MM.1S (cell line): ENCODE measurements around the gene RGS7.
"Not testable (repeated sequence)": the region's sequence is repeated elsewhere in the genome, so short reads cannot be mapped to it uniquely, and the experiment has no call there.

Experiments used
- DNase-seq: peaks from one replicate; pipeline ENCODE4 v3.0.0-alpha.2; 2015
- H2AFZ ChIP-seq: fragments of 300-600 bp; sonication (generic); 2 replicates; pipeline ENCODE4 v1.6.0; 2016; ENCODE audit warnings: antibody characterized with exemption, low read length
- H3F3A ChIP-seq: fragments of 300-600 bp; sonication (generic); 2 replicates; pipeline ENCODE4 v1.6.1; 2016; ENCODE audit warnings: mild to moderate bottlenecking, antibody characterized with exemption, low read length, moderate library complexity, mixed read lengths; ENCODE audit not compliant: insufficient read depth
- H3K27ac ChIP-seq: fragments of 300-600 bp; sonication (generic); 2 replicates; pipeline ENCODE4 v1.5.1; 2016; ENCODE audit warnings: mild to moderate bottlenecking, low read length
- H3K27me3 ChIP-seq: fragments of 300-600 bp; sonication (generic); replicated peaks from 2 replicates; pipeline ENCODE4 v1.6.0; 2016; ENCODE audit warnings: low read length; ENCODE audit not compliant: insufficient read depth
- H3K36me3 ChIP-seq: fragments of 300-600 bp; sonication (generic); replicated peaks from 2 replicates; pipeline ENCODE4 v1.6.1; 2016; ENCODE audit warnings: mild to moderate bottlenecking, low read length, mixed read lengths; ENCODE audit not compliant: insufficient read depth
- H3K4me1 ChIP-seq: fragments of 300-600 bp; sonication (generic); 2 replicates; pipeline ENCODE4 v1.6.1; 2016; ENCODE audit warnings: low read length, mixed read lengths
- H3K4me2 ChIP-seq: fragments of 300-600 bp; sonication (generic); 2 replicates; pipeline ENCODE4 v1.6.0; 2016; ENCODE audit warnings: low read depth, low read length
- H3K4me3 ChIP-seq: fragments of 300-600 bp; sonication (generic); 2 replicates; pipeline ENCODE4 v1.5.1; 2016; ENCODE audit warnings: low read length, mixed read lengths
- H3K79me2 ChIP-seq: fragments of 300-600 bp; sonication (generic); 2 replicates; pipeline ENCODE4 v1.6.1; 2016; ENCODE audit warnings: mixed run types, low read length, mixed read lengths
- H3K9ac ChIP-seq: fragments of 300-600 bp; sonication (generic); 2 replicates; pipeline ENCODE4 v1.6.1; 2016; ENCODE audit warnings: low read length, mixed read lengths
- H3K9me2 ChIP-seq: fragments of 300-600 bp; sonication (generic); replicated peaks from 2 replicates; pipeline ENCODE4 v1.6.1; 2016; ENCODE audit warnings: mild to moderate bottlenecking, low read length, mixed read lengths; ENCODE audit not compliant: insufficient read depth
- H3K9me3 ChIP-seq: fragments of 300-600 bp; sonication (generic); replicated peaks from 2 replicates; pipeline ENCODE4 v1.6.1; 2016; ENCODE audit warnings: mild to moderate bottlenecking, low read length, mixed read lengths; ENCODE audit not compliant: insufficient read depth
- H4K20me1 ChIP-seq: fragments of 300-600 bp; sonication (generic); 2 replicates; pipeline ENCODE4 v1.6.1; 2016; ENCODE audit warnings: mild to moderate bottlenecking, low read length, moderate library complexity, mixed read lengths; ENCODE audit not compliant: insufficient read depth
- EZH2 ChIP-seq: fragments of 300-600 bp; sonication (generic); optimal IDR thresholded peaks from 2 replicates; pipeline ENCODE3; 2017; ENCODE audit warnings: low read depth, mild to moderate bottlenecking, antibody characterized with exemption, low read length, mixed read lengths
- EZH2phosphoT487 ChIP-seq: fragments of 300-600 bp; sonication (generic); IDR thresholded peaks from 2 replicates; pipeline ENCODE4 v1.6.1; 2018; ENCODE audit warnings: antibody characterized with exemption, low read length
- TF ChIP-seq, protein P1 (sequence below): fragments of 300-600 bp; sonication (generic); IDR thresholded peaks from 2 replicates; pipeline ENCODE4 v1.5.1; 2016; ENCODE audit warnings: antibody characterized with exemption, low read length, mixed read lengths

The RGS7 gene

DNA sequence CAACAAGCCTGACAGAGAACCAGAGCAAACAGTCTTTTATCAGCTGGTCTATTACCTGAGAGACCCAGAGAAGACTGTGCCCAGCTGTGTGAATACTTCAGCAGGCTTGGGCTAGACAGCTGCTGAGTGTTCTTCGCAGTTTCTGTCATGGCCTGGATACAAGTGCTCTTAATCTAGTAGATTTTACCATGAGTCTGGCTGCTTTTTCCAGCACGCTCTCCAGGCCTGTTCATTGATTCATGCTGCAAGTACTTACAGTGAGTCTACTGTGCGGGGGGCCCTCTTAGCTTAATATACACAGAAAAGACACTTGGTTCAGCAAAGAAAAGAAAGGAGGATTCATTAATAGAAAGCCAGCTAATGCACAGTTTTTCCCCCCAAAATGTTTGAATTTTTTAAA lies 48.5 kb downstream of the RGS7 start:
- Histone ChIP-seq H3K4me3 (no peak overlapping the region), H3K4me2 (no peak overlapping the region), H3F3A (no peaks in the 10 kb centered on the region), H2AFZ (no peak overlapping the region), H3K79me2 (no peaks in the 10 kb centered on the region), H3K27me3 (no peaks in the 10 kb centered on the region), H3K9me3 (no peaks in the 10 kb centered on the region), H3K4me1 (no peaks in the 10 kb centered on the region), H3K9ac (no peak overlapping the region), H3K9me2 (no peaks in the 10 kb centered on the region), H4K20me1 (no peaks in the 10 kb centered on the region), H3K36me3 (no peaks in the 10 kb centered on the region), H3K27ac (no peak overlapping the region)
- DNase-seq, result no peak
- TF ChIP-seq EZH2, result no peak
- TF ChIP-seq, protein P1, sequence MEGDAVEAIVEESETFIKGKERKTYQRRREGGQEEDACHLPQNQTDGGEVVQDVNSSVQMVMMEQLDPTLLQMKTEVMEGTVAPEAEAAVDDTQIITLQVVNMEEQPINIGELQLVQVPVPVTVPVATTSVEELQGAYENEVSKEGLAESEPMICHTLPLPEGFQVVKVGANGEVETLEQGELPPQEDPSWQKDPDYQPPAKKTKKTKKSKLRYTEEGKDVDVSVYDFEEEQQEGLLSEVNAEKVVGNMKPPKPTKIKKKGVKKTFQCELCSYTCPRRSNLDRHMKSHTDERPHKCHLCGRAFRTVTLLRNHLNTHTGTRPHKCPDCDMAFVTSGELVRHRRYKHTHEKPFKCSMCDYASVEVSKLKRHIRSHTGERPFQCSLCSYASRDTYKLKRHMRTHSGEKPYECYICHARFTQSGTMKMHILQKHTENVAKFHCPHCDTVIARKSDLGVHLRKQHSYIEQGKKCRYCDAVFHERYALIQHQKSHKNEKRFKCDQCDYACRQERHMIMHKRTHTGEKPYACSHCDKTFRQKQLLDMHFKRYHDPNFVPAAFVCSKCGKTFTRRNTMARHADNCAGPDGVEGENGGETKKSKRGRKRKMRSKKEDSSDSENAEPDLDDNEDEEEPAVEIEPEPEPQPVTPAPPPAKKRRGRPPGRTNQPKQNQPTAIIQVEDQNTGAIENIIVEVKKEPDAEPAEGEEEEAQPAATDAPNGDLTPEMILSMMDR, result no peak

DNA sequence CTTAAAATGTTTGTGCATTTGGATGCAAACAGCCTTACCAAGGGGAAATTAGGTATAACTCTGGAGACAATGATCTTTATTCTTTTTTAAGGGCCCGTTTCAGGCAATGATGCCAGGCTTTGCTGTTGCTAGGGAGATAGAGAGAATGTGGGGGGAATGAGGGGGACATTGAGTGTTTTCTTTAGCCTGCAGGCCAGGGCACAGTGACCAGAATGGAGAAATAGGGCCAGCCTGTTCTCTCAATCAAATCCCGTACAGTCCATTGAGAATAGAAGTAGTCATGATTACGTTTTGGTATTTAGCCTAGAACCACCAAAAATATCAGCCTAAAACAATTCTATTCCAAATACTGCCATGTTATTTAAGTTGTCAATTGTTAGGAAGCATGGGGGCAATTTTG lies 49.0 kb downstream of the RGS7 start:
- Histone ChIP-seq H3K27me3 (no peaks in the 10 kb centered on the region), H3K9me2 (no peaks in the 10 kb centered on the region), H3K4me1 (no peaks in the 10 kb centered on the region), H3F3A (no peaks in the 10 kb centered on the region), H2AFZ (no peak overlapping the region), H3K27ac (no peak overlapping the region), H3K4me3 (no peak overlapping the region), H3K36me3 (no peaks in the 10 kb centered on the region), H3K9me3 (no peaks in the 10 kb centered on the region), H3K4me2 (no peak overlapping the region), H4K20me1 (no peaks in the 10 kb centered on the region), H3K9ac (no peak overlapping the region), H3K79me2 (no peaks in the 10 kb centered on the region)
- no peak for DNase-seq
- TF ChIP-seq, protein P1, result no peak
- TF ChIP-seq EZH2 (no peak), EZH2phosphoT487 (no peak)

DNA sequence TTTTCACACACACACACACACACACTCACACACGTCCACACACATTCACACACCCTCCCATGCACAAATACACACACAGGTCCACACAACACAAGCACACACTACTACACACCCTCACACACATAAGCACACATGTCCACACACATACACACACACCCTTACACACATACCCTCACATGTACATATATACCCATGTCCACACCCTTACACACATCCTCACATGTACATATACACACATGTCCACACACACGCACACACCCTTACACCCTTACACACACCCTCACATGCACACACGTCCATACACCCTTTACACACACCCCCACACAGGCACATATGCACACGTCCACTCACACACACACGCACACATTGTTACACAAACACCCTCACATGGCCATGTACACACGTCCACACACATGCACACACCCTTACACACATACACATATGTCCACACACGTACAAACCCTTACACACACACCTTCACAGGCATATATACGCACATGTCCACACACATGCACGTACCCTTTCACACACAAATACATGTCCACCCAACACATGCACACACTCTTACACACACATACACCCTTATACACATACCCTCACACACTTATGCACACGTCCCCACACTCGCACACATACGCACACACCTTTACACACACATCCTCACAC lies 50.7 kb downstream of the RGS7 start:
- Histone ChIP-seq H4K20me1 (no peaks in the 10 kb centered on the region), H3K9me2 (no peaks in the 10 kb centered on the region), H3K4me2 (no peak overlapping the region), H3K27ac (no peak overlapping the region), H3K4me3 (no peak overlapping the region), H3K27me3 (no peaks in the 10 kb centered on the region), H3K9me3 (no peaks in the 10 kb centered on the region), H3K79me2 (no peaks in the 10 kb centered on the region), H3K4me1 (no peaks in the 10 kb centered on the region), H3F3A (no peaks in the 10 kb centered on the region), H3K9ac (no peak overlapping the region), H2AFZ (no peak overlapping the region), H3K36me3 (no peaks in the 10 kb centered on the region)
- DNase-seq, result no peak
- TF ChIP-seq EZH2phosphoT487 (no peak), EZH2 (no peak)
- TF ChIP-seq, protein P1, result no peak

DNA sequence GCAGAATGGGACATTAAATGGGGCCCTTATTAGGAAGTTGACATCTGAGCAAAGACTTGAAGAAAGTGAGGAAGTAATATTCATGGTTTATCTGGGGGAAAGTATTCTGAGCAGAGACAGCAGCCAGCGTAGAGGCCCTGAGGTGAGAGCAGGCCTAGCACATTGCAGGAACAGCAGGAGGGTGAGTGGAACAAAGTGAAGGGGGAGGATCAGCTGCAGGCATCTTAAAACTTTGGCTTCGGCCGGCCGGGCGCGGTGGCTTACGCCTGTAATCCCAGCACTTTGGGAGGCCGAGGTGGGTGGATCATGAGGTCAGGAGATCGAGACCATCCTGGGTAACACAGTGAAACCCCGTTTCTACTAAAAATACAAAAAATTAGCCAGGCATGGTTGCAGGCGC lies 55.0 kb downstream of the RGS7 start:
- DNase-seq, result not testable (repeated sequence)

More for the DNA sequence above, 55.0 kb downstream of the RGS7 start:
- not testable (repeated sequence) for H3K4me3 ChIP-seq, H3K36me3 ChIP-seq, H3K27ac ChIP-seq, H3K27me3 ChIP-seq, H3K9me3 ChIP-seq, H3K9ac ChIP-seq, H3K4me1 ChIP-seq, H3F3A ChIP-seq, H4K20me1 ChIP-seq, H3K79me2 ChIP-seq, H3K9me2 ChIP-seq, H3K4me2 ChIP-seq, H2AFZ ChIP-seq
